Esophagus muscularis mucosa (tissue), 2 donors: ENCODE measurements around the gene SGK1.

Experiments
- POLR2A ChIP-seq: fragments of 450-650 bp; IDR thresholded peaks from one replicate; pipeline ENCODE4 v1.6.1; 2017; ENCODE audit warnings: antibody characterized with exemption, moderate library complexity, mild to moderate bottlenecking, low read depth
- POLR2AphosphoS5 ChIP-seq, 2 donors: sonication (generic); formaldehyde crosslinking; IDR thresholded peaks; one replicate each; pipeline ENCODE4 v1.6.1; 2017; ENCODE audit warnings: antibody characterized with exemption in 2 of 2

DNA sequence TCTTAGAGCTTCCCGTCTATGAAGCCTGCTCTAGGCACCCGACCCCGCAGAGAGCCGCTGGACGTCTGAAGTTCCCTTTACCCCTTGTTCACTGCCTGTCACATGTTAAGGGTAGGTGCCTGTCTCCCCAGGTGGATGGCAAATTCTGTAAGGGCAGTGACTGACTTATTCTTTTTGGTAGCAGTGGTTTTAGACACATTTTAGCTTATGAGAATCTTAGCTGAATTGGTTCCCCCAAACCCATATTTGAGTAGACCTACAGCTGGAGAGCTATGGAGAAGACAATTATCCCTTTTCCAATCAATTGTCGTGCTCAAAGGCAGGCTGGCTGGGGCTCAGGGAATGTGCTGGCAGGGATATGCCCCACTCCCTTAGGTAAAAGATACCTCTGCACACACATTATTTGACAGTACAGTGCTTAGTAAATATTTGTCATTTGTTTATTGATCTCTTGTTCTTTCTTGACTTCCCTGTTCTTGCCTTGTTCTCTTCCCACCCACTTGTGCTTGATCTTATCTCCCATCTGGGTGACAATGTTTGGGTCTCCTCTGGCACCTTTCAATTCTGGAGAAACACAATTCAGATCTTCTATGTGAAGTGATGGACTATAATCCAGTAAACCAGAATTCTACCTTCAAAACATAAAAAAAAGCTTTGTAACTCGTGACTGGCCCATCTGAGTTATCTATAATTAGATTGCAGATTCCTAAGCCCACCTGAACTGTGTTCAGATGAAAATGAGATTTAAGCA is 151.2 kb downstream of the SGK1 start:
- TF ChIP-seq POLR2AphosphoS5 (IDR thresholded peaks at IDR 0.05) (no peak), POLR2A (no peak)
